ENCODE measurements around the gene TMEM106C. TPM values are rescaled to one million over a fixed set of nuclear protein-coding genes. Genes with fewer than 3 reads are reported as not detected.

TMEM106C gene
- total and polyA plus RNA-seq, 2 of the 4 experiments (the other 2 are of a cell fraction), result 72.1 to 74.6 TPM

DNA sequence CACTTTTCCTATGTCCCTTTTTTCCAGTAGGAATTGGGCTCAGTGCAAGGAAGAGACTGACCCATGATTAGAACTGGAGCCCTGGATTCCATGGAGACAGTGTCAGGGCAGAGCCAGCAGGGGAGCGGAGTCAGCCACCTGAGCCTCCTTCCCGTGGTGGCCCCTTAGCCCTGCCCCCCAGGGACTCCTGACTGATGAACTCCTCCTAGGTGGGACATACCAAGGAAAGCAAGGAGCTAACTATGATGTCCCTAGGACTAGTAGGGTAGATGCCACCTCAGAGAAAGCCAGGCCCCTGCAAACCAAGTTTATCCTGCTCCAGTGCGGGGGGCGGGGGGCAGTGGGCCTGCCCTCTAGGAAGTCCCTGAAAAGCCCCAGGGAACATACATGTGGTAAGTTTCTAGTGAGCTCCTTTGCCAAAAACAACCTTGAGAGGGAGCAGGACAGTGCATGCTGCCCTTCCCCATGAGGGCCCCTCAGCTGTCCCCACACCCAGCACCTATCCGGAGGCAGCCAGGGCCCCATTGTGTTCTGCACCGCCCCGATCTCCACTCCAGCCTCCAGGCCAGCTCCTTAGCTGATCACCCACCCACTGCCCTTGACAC, 47.1 kb downstream of the TMEM106C start:
- 63% methylated on average over 4 of the region's 7 CpGs; no CpG with 5 or more reads in 1 of the 2 experiments for WGBS, 2 experiments (ENCODE audit: extremely low coverage in 2 of 2, insufficient read length in 1 of 2)
- H2BK120ac ChIP-seq (ENCODE audit: low read depth, low read length), result no peak overlapping the region
- H2BK20ac ChIP-seq (ENCODE audit: low read depth, low read length), result no peak overlapping the region
- no peak overlapping the region for H2AFZ ChIP-seq (replicated peaks; ENCODE audit: low read length, poor library complexity)
- H3K18ac ChIP-seq (ENCODE audit: low read depth, low read length), result no peak overlapping the region
- H2BK5ac ChIP-seq (ENCODE audit: low read depth, low read length, poor library complexity, severe bottlenecking), result no peak overlapping the region
- H3K9ac ChIP-seq (ENCODE audit: low read depth, low read length), result no peak overlapping the region
- no peak overlapping the region for H3K4ac ChIP-seq (ENCODE audit: low read depth, low read length)
- H3K4me1 ChIP-seq (ENCODE audit: control insufficient read depth, insufficient read depth, low read length), result no peaks in the 10 kb centered on the region
- no peak for DNase-seq
- H4K8ac ChIP-seq (ENCODE audit: low read depth in 2 of 2, low read length in 2 of 2), result no peak overlapping the region
- no peak for TF ChIP-seq SMC3 (IDR thresholded peaks at IDR 0.05; ENCODE audit: low read depth, low read length)
- TF ChIP-seq, protein P1, sequence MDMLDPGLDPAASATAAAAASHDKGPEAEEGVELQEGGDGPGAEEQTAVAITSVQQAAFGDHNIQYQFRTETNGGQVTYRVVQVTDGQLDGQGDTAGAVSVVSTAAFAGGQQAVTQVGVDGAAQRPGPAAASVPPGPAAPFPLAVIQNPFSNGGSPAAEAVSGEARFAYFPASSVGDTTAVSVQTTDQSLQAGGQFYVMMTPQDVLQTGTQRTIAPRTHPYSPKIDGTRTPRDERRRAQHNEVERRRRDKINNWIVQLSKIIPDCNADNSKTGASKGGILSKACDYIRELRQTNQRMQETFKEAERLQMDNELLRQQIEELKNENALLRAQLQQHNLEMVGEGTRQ (IDR thresholded peaks at IDR 0.05; ENCODE audit: low read depth, low read length), result no peak
- TF ChIP-seq BHLHE40 (IDR thresholded peaks at IDR 0.05; ENCODE audit: low read depth, low read length), result no peak
- no peak for TF ChIP-seq MAFK (IDR thresholded peaks at IDR 0.05; ENCODE audit: low read depth, low read length)
- TF ChIP-seq MXI1 (IDR thresholded peaks at IDR 0.05; ENCODE audit: borderline replicate concordance, low read depth, low read length), result no peak
- no peak for TF ChIP-seq MAZ (IDR thresholded peaks at IDR 0.05; ENCODE audit: borderline replicate concordance, low read depth, low read length)
- no peak for TF ChIP-seq FOS (IDR thresholded peaks at IDR 0.05; ENCODE audit: low read depth, low read length)
- TF ChIP-seq RAD21 (IDR thresholded peaks at IDR 0.05; ENCODE audit: low read length), result no peak
- TF ChIP-seq, protein P2, sequence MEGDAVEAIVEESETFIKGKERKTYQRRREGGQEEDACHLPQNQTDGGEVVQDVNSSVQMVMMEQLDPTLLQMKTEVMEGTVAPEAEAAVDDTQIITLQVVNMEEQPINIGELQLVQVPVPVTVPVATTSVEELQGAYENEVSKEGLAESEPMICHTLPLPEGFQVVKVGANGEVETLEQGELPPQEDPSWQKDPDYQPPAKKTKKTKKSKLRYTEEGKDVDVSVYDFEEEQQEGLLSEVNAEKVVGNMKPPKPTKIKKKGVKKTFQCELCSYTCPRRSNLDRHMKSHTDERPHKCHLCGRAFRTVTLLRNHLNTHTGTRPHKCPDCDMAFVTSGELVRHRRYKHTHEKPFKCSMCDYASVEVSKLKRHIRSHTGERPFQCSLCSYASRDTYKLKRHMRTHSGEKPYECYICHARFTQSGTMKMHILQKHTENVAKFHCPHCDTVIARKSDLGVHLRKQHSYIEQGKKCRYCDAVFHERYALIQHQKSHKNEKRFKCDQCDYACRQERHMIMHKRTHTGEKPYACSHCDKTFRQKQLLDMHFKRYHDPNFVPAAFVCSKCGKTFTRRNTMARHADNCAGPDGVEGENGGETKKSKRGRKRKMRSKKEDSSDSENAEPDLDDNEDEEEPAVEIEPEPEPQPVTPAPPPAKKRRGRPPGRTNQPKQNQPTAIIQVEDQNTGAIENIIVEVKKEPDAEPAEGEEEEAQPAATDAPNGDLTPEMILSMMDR (conservative IDR thresholded peaks at IDR 0.05; ENCODE audit: low read depth, low read length), result no peak
- no peak overlapping the region for H2BK15ac ChIP-seq (ENCODE audit: low read depth, low read length)
- no peaks in the 10 kb centered on the region for H4K20me1 ChIP-seq (ENCODE audit: insufficient read depth, low read length)
- no peak overlapping the region for H3K23ac ChIP-seq (ENCODE audit: low read depth, low read length)
- H2AK9ac ChIP-seq (replicated peaks; ENCODE audit: low read depth, low read length, poor library complexity), result no peak overlapping the region
- no peak overlapping the region for H4K91ac ChIP-seq (ENCODE audit: insufficient read depth, low read depth, low read length)
- no peaks in the 10 kb centered on the region for H3K9me1 ChIP-seq (ENCODE audit: insufficient read depth, low read length)
- H2AK5ac ChIP-seq (ENCODE audit: low read depth, low read length), result no peak overlapping the region
- H4K5ac ChIP-seq (ENCODE audit: low read depth, low read length), result no peak overlapping the region
- POLR2A ChIA-PET (ENCODE audit: unreplicated experiment), result no interaction called here
- H3K36me3 ChIP-seq (ENCODE audit: control insufficient read depth, insufficient read depth, low read length), result no peaks in the 10 kb centered on the region
- CTCF ChIA-PET, result no interaction called here
- H3K9me3 ChIP-seq (ENCODE audit: control insufficient read depth, insufficient read depth, low read length), result peaks cover 2% of the 10 kb centered on the region; the same call in 1 of the 2 replicates
- H3K4me2 ChIP-seq (ENCODE audit: low read depth, low read length), result no peak overlapping the region
- no peak overlapping the region for H3K56ac ChIP-seq (ENCODE audit: extremely low read depth, insufficient read depth, low read length)
- intact Hi-C loops (cut with micrococcal nuclease) (no loop called here), in situ Hi-C loops (cut with MboI; ENCODE audit: low sequenced_read_pairs) (no loop called here), dilution Hi-C loops (cut with HindIII; ENCODE audit: low sequenced_read_pairs, unreplicated experiment) (no loop called here)
- H3K79me1 ChIP-seq (ENCODE audit: low read depth in 1 of 2, low read length in 2 of 2), result no peaks in the 10 kb centered on the region
- H3K14ac ChIP-seq (replicated peaks; ENCODE audit: low read depth, low read length), result no peak overlapping the region
- no TSS peak for BruUV-seq (replicated peaks)
- peaks cover 71% of the 10 kb centered on the region for H3K27me3 ChIP-seq (ENCODE audit: control insufficient read depth, insufficient read depth, low read length)
- H3K4me3 ChIP-seq (ENCODE audit: insufficient read depth, low read depth, low read length), result no peak overlapping the region
- H3K27ac ChIP-seq (ENCODE audit: insufficient read depth, low read length), result no peak overlapping the region
- no peak for ATAC-seq (ENCODE audit: low read depth)

Data from IMR-90 (cell line).